NB4 (cell line): Measurements from ENCODE around the gene POU6F2.

Experiments
- CTCF ChIP-seq: IDR thresholded peaks from one replicate; pipeline ENCODE4 v1.5.1; 2012; ENCODE audit warnings: low read depth, low read length
- MYC ChIP-seq: IDR thresholded peaks from 2 replicates; pipeline ENCODE4 v1.6.1; 2011; ENCODE audit warnings: low read depth, low read length
- POLR2A ChIP-seq: IDR thresholded peaks from 2 replicates; pipeline ENCODE4 v1.6.1; 2011; ENCODE audit warnings: mild to moderate bottlenecking; ENCODE audit not compliant: insufficient read length; ENCODE audit errors: extremely low read depth

- TF ChIP-seq MYC (no peak), CTCF (no peak), POLR2A (no peak)
Measured at GRCh38 chr7:39407723-39408122, 430.0 kb downstream of the POU6F2 start.
